Breast epithelium (tissue), 4 donors: Measurements from ENCODE around the gene EEF1A2. TPM values are rescaled to one million over a fixed set of nuclear protein-coding genes. Genes with fewer than 3 reads are reported as not detected.

ENCODE experiments used
- DNase-seq, 2 donors: peaks; one replicate each; pipeline ENCODE4 v3.0.0-alpha.2; 2019; ENCODE audit warnings: low spot score in 2 of 2
- H3K27ac ChIP-seq, 2 donors: fragments of 200-600 bp; sonication (generic) in 1 of 2; one replicate each; pipeline ENCODE4 v1.5.1; 2016 to 2019; ENCODE audit warnings: mild to moderate bottlenecking in 1 of 2
- H3K27me3 ChIP-seq, 2 donors: fragments of 200-600 bp; sonication (generic) in 1 of 2; one replicate each; pipeline versions ENCODE4 v1.5.1 to v1.6.0; 2017 to 2019; ENCODE audit warnings: control low read depth in 1 of 2, mild to moderate bottlenecking in 1 of 2
- H3K36me3 ChIP-seq: fragments of 200-600 bp; one replicate; pipeline ENCODE4 v1.5.1; 2019
- H3K4me1 ChIP-seq, 2 donors: fragments of 200-600 bp; sonication (generic); one replicate each; pipeline ENCODE4 v1.5.1; 2016 to 2019; ENCODE audit warnings: control low read depth in 1 of 2
- H3K4me3 ChIP-seq, 3 donors: fragments of 200-600 bp; sonication (generic); 1 replicate in 2 of 3; 2 replicates in 1 of 3; pipeline ENCODE4 v1.5.1; 2016 to 2019; ENCODE audit warnings: mild to moderate bottlenecking in 3 of 3, moderate library complexity in 2 of 3
- H3K9me3 ChIP-seq, 2 donors: fragments of 200-600 bp; sonication (generic) in 1 of 2; one replicate each; pipeline ENCODE4 v1.5.1; 2016 to 2019; ENCODE audit warnings: control low read depth in 1 of 2
- CTCF ChIP-seq, 3 donors: fragments of 450-650 bp; IDR thresholded peaks; one replicate each; pipeline ENCODE4 v1.5.1; 2016 to 2017; ENCODE audit warnings: antibody characterized with exemption in 3 of 3, mild to moderate bottlenecking in 3 of 3, moderate library complexity in 3 of 3
- POLR2A ChIP-seq: fragments of 450-650 bp; IDR thresholded peaks from one replicate; pipeline ENCODE4 v1.6.1; 2016; ENCODE audit warnings: antibody characterized with exemption, mild to moderate bottlenecking, moderate library complexity
- POLR2AphosphoS5 ChIP-seq, 3 donors: sonication (generic); formaldehyde crosslinking; IDR thresholded peaks; one replicate each; pipeline ENCODE4 v1.6.1; 2017; ENCODE audit warnings: antibody characterized with exemption in 3 of 3
- intact Hi-C: fragments of 100-400 bp; cut with DNase I; formaldehyde crosslinking; loops from one replicate; pipeline ENCODE4 v1.15.1; 2023; ENCODE audit warnings: low total_unique reads
- total RNA-seq, 3 donors: library from RNA; depleted of rRNA; stranded (reverse); fragments of >200 nt; gene quantifications; one replicate each; pipeline ENCODE4 v1.1.0, GENCODE V29; 2016

Gene EEF1A2
- total RNA-seq, 3 donors from 2014 or later = 0.48 to 20.6 (median 4.8) TPM

- Histone ChIP-seq H3K4me1 (no peaks in the 10 kb centered on the region), H3K27me3 (peaks cover 0 to 98% of the 10 kb centered on the region in 2 donors), H3K9me3 (no peaks in the 10 kb centered on the region), H3K27ac (no peak overlapping the region), H3K4me3 (no peak overlapping the region), H3K36me3 (no peaks in the 10 kb centered on the region)
- DNase-seq = no peak
- no peak for TF ChIP-seq POLR2AphosphoS5 (IDR thresholded peaks at IDR 0.05)
- no peak for TF ChIP-seq POLR2A
- no peak for TF ChIP-seq CTCF (IDR thresholded peaks at IDR 0.05)
- intact Hi-C loops = no loop called here
Observed at GRCh38 chr20:63465380-63466249, 33.3 kb downstream of the EEF1A2 start.

- H3K9me3 ChIP-seq = no peaks in the 10 kb centered on the region
- TF ChIP-seq POLR2A = no peak
- no peak for TF ChIP-seq CTCF (IDR thresholded peaks at IDR 0.05)
- no peak for TF ChIP-seq POLR2AphosphoS5 (IDR thresholded peaks at IDR 0.05)
- no peak for DNase-seq
- H3K4me1 ChIP-seq = no peaks in the 10 kb centered on the region
- intact Hi-C loops = no loop called here
- H3K36me3 ChIP-seq = no peaks in the 10 kb centered on the region
- no peak overlapping the region for H3K27ac ChIP-seq
- no peak overlapping the region for H3K4me3 ChIP-seq
- peaks cover 0 to 99% of the 10 kb centered on the region in 2 donors for H3K27me3 ChIP-seq
Observed at GRCh38 chr20:63464289-63464635, 34.6 kb downstream of the EEF1A2 start.

DNA sequence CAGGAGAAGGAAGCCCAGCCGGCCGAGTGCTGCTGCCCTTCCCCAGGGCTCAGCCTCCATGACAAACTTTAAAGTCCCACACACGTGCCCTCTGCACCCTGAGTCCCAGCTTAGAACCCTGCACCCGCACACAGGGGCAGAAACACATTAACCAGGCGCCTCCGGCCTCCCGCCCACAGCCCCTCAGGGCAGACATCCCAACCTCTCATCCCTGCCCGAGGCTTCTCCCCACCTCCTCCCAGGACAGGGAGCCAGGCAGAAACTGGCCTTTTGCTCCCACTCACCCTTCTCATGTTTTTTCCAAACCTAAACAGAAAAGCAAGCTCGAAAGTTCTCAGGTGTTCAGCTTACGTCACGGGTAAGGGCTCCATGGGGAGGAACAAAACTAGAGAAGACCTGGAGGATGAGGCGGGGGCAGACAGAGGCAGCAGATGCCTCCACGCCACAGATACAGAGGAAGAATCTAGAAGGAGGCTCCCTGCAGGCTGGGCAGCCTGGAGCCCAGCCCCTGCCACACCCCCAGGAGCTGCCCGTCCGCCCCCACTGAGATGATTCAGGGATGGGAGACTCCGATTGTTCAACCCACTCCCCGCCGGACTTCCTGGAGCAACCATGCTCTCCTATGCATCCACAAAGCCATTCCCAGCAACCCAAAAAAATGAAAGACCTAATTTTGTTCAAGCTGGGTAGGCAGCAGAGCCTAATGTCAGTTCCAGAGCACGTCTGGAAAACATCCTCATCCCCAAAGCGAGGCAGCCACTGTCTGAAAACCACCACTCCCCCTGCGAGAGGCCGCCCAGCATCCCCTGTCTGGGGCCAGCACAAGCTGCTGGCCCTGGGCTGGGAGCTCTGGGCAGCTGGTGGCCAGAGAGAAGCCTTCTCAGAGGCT lies 35.2 kb downstream of the EEF1A2 start:
- H3K9me3 ChIP-seq = no peaks in the 10 kb centered on the region
- H3K27me3 ChIP-seq = peaks cover 0 to 95% of the 10 kb centered on the region in 2 donors
- intact Hi-C loops = no loop called here
- no peak overlapping the region for H3K4me3 ChIP-seq
- no peak overlapping the region for H3K27ac ChIP-seq
- H3K4me1 ChIP-seq = no peaks in the 10 kb centered on the region
- TF ChIP-seq POLR2A (no peak), POLR2AphosphoS5 (IDR thresholded peaks at IDR 0.05) (no peak), CTCF (IDR thresholded peaks at IDR 0.05) (no peak)
- H3K36me3 ChIP-seq = no peaks in the 10 kb centered on the region
- no peak for DNase-seq

DNA sequence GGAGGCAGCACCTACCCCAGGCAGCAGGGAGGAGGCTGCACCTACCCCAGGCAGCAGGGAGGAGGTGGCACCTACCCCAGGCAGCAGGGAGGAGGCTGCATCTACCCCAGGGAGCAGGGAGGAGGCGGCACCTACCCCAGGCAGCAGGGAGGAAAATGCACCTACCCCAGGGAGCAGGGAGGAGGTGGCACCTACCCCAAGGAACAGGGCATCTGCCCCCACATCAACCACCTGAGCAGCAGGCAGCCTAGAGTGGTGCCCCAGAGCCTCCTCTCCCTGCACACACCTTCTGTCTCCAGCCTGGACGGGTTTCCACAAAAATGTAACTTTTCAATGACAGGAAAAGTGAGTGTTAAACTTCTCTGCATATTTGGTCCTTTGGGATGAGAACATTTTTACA lies 36.6 kb downstream of the EEF1A2 start:
- Histone ChIP-seq H3K27me3 (peaks cover 0 to 95% of the 10 kb centered on the region in 2 donors), H3K27ac (no peak overlapping the region), H3K36me3 (no peaks in the 10 kb centered on the region), H3K9me3 (peaks cover 0 to 2% of the 10 kb centered on the region in 2 donors), H3K4me1 (no peaks in the 10 kb centered on the region), H3K4me3 (no peak overlapping the region)
- no peak for DNase-seq
- no peak for TF ChIP-seq POLR2AphosphoS5 (IDR thresholded peaks at IDR 0.05)
- intact Hi-C loops = no loop called here

GRCh38 chr20:63461104-63461763 lies 37.6 kb downstream of the EEF1A2 start:
- TF ChIP-seq CTCF (IDR thresholded peaks at IDR 0.05) = no peak
- TF ChIP-seq POLR2A = no peak
- TF ChIP-seq POLR2AphosphoS5 (IDR thresholded peaks at IDR 0.05) = no peak
- Histone ChIP-seq H3K4me3 (no peak overlapping the region), H3K27me3 (peaks cover 5 to 95% of the 10 kb centered on the region in 2 donors), H3K4me1 (no peaks in the 10 kb centered on the region), H3K27ac (no peak overlapping the region), H3K9me3 (peaks cover 0 to 2% of the 10 kb centered on the region in 2 donors), H3K36me3 (no peaks in the 10 kb centered on the region)
- no peak for DNase-seq
- intact Hi-C loops = no loop called here
